ENCODE measurements around the gene LRP2BP. TPM values are rescaled to one million over a fixed set of nuclear protein-coding genes. Genes with fewer than 3 reads are reported as not detected.
A peak's percentile ranks its signal among the peaks of the same experiment; 100 is the strongest.
"Not testable (repeated sequence)": the region's sequence is repeated elsewhere in the genome, so short reads cannot be mapped to it uniquely, and the experiment has no call there.

The LRP2BP gene
- total RNA-seq, 1 experiment from 2014 or later = 1.1 TPM

GRCh38 chr4:185362570-185362969 lies 33.2 kb downstream of the LRP2BP start:
- peak; percentile 45 for DNase-seq (ENCODE audit: low read depth)

DNA sequence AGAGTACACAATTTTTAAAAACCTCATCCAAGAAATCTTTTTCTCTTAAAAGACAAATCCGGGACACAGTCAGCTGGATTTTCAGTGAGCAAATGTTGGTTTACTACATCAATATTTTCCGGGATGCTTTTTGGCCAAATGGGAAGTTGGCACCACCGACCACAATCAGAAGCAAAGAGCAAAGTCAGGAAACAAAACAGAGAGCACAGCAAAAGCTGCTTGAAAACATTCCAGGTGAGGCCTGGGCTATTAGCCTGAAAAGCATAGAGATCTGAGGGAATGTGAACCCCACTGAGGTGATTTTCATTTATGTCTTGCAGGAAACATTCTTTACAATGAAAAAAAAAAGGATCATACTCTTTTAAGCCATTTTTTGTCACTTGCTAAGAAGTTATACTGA lies 33.9 kb downstream of the LRP2BP start:
- no peak for DNase-seq (ENCODE audit: low read depth)

DNA sequence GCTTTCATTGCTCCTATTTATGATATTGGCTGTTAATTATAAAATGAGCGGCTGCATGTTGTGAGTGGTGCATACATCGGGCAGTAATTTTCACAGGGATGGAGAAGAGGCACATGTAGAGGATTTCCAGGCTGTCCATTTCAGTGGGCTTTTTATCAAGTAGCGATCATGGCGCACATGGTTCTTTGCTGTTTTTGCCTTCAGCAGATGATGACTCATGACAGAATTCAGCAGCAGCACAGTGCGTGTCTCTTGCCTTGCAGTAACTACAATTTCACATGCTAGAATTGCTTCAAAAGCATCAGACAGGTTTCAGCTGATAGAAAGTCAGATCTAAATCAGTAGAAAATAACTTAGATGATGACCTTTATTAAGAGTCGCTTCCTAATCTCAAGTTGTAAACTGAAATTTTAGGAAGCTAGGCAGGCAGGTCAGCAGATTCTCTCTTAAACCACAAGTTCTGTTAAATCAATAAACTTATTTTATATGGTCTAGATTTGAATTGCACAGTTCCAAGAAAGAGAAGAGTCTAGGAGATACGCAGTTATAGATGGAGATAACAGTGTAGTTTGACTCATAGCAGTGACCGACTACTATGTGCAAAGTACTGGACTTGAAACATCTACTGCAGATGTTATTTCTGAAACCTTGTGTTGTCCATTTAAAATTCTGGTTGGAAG lies 35.8 kb downstream of the LRP2BP start:
- DNase-seq (ENCODE audit: low read depth) = peak; percentile 46

DNA sequence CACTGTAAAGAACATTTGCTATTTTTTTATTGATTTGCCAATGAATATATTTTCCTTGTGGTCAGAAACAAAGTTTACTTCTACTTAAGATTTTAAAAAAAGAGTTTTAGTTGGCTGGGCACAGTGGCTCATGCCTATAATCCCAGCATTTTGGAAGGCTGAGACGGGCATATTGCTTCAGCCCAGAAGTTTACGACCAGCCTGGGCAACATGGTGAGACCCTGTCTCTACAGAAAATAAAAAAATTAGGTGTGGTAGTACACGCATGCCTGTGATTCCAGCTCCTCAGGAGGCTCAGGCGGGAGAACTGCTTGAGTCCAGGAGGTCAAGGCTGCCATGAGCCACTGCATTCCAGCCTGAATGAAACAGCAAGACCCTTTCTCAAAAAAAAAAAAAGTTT lies 36.8 kb downstream of the LRP2BP start:
- DNase-seq (ENCODE audit: low read depth) = peak; percentile 23

GRCh38 chr4:185358514-185358913 lies 37.2 kb downstream of the LRP2BP start:
- peak; percentile 63 for DNase-seq (ENCODE audit: low read depth)

GRCh38 chr4:185357733-185358440 lies 37.8 kb downstream of the LRP2BP start:
- no peak for DNase-seq (ENCODE audit: low read depth)

DNA sequence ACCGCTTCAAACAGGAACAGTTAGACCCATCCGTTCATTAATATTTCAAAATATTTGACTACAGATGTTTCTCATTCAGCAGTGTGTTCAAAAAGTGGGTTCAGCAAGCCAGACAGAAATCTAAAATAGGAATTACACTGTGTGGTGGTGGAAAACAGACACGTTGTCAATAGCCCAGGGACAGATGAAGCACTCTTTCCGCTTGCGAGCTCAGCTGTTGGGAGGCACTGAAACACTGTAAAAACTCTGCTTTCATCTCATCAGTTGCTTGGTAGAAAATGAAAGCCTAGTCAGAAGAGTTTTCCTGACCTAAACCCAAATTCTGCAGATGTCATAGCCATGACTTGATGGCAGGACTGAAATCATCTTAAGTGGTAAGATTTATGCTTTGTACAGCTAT lies 38.5 kb downstream of the LRP2BP start:
- peak; percentile 24 for DNase-seq (ENCODE audit: low read depth)

DNA sequence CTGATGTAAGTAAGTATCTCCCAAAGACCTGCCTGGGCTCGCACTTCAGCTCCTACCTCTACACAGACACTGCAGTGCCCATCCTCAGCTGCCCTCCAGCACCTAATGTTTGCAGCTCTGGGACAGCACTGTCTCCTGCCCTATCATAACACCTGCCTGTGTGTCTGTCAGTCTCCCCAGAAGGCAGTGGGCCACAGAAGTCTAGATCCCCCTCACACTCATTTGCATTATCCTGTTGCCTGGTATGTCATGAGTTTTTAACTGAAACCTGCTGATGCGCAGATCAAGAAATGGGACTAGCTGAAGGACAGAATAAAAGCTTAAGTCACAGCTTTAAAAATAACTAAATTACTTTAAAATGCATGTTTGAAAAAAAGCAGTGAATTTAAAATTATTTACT lies 43.0 kb downstream of the LRP2BP start:
- no peak for DNase-seq (ENCODE audit: low read depth)

DNA sequence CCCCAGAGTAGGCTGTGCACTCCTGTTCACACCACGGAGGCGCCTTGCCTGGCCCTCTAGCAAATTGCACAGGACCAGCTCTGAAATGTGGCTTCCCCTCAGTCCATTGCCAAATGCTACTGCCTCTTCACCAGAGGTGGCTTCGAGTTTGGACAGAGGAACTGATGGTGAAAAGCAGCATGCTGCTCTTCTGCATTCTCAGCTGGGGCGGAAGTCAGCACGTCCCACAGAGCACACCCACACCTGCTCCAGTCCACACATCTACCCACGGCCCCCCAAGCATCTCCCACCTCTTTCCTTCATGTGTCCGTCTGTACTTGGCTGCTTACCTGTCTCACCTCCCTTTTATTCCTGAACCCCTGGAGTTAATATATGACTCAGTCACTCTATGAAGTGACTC lies 43.5 kb downstream of the LRP2BP start:
- DNase-seq (ENCODE audit: low read depth) = no peak

DNA sequence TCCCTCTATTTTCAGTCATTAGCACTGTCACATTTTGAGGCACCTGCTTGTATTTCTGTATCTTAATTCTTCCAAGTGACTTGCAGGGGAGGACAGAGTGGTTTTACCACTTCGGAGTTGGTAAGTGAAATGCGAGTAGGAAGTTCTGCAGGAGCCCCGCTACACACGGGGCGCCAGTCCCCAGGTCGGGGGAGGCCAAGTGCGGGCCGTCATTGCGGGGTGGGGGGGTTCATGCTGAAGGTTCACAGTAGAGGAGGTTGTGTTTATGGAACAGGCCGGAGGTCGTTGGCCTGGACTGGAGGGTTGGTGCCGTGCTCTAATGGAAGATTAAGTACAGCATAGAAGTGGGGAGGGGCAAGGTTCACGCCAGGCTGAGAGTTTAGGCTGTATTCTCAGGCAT lies 44.0 kb downstream of the LRP2BP start:
- DNase-seq (ENCODE audit: low read depth) = no peak

GRCh38 chr4:185346975-185347601 lies 48.6 kb downstream of the LRP2BP start:
- peak; percentile 50 for DNase-seq (ENCODE audit: low read depth)

- DNase-seq (ENCODE audit: low read depth) = no peak
Observed at GRCh38 chr4:185344743-185345538, 50.8 kb downstream of the LRP2BP start.

- DNase-seq (ENCODE audit: low read depth) = peak; percentile 29
Observed at GRCh38 chr4:185343726-185344581, 51.8 kb downstream of the LRP2BP start.

DNA sequence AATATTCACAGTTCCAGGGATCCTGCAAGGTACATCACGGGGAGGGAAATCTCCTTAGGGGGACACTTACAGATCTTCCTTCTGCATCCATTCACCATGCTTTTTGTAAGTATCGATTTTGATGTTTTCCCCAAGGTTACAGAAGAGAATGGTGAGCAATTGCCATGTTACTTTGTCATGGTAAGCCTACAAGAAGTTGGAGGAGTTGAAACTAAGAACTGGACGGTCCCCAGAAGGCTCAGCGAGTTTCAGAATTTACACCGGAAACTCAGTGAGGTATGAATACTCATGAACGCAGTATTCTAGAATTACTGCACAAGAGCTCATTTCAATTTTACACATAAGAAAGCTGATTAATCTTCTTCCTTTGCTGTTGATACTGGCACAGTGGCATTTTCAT lies 53.9 kb downstream of the LRP2BP start:
- no peak for DNase-seq (ENCODE audit: low read depth)

DNA sequence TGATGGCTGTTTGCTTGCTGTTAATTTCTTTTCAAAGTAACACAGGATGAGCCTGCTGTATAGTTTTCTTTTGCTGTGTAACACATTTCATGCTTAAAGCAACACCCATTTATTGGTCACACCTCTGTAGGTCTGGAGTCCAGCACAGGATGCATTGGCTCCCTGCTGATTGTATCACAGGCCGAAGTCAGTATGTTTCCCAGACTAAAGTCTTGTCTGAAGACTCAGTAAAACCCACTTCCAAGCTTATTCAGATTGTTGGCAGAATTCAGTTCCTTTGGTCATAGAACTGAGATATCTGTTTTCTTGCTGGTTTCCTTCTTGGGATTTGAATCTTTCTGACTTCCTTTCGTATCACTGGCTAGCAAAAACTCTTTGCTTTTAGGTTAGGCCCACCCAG lies 54.3 kb downstream of the LRP2BP start:
- no peak for DNase-seq (ENCODE audit: low read depth)

DNA sequence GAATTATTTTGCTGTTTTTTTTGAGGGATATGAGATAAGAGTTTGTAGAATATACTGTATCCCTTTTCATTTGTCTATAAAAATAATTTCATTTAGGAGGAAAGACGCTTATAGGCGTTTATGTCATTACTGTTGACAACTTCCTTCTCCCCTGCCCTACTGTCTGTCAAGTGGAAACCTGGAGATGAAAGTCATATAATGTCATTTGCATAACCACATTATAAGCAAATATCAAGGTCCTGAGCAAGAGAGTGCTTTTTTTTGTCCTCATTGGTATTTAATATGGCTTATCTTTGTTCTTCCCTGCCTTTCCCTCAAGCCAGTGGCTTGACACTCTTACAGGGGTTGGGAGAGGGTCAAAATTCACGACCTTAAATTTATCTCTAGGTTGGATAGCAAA lies 55.8 kb downstream of the LRP2BP start:
- no peak for DNase-seq (ENCODE audit: low read depth)

DNA sequence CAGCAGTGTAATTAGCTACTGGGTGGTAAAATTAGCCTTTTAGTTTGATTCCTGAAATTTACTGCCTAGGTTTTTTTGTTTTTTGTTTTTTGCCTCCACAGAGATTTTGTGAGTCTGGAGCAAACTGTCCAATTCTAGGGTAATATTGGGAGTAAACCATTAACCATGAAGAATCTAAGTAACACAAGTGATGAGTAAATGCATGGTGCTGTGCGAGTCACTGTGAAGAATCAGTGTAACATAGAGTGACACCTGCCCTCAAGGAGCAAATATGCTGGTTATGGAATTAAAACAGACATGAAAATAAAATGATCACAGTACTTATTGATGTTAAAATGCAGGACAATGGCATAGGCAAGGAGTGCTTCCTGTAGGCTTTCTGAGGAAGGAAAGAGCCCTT lies 60.1 kb downstream of the LRP2BP start:
- no peak for DNase-seq (ENCODE audit: low read depth)

GRCh38 chr4:185334326-185334725 lies 61.4 kb downstream of the LRP2BP start:
- DNase-seq (ENCODE audit: low read depth) = no peak

GRCh38 chr4:185332575-185333464 lies 62.9 kb downstream of the LRP2BP start:
- DNase-seq (ENCODE audit: low read depth) = no peak

GRCh38 chr4:185329879-185330510 lies 65.7 kb downstream of the LRP2BP start:
- DNase-seq (ENCODE audit: low read depth) = not testable (repeated sequence)

Measured in LHCN-M2 (cell line).